ENCODE results near the gene RAPGEF3.

The RAPGEF3 gene

GRCh38 chr12:47763481-47764346 is 5.0 kb upstream of the RAPGEF3 start:
- no peak for DNase-seq (ENCODE audit: extremely low spot score, insufficient read length, low read depth)

GRCh38 chr12:47762850-47763465 is 4.3 kb upstream of the RAPGEF3 start:
- DNase-seq (ENCODE audit: extremely low spot score, insufficient read length, low read depth) (no peak), FAIRE-seq (no peak)

More at GRCh38 chr12:47763481-47764346, 5.0 kb upstream of the RAPGEF3 start:
- no peak for FAIRE-seq

- FAIRE-seq (no peak), DNase-seq (ENCODE audit: extremely low spot score, insufficient read length, low read depth) (no peak)
These were observed 171 bp downstream of the RAPGEF3 start for GRCh38 chr12:47758584-47758833.

GRCh38 chr12:47757840-47758583 is 668 bp downstream of the RAPGEF3 start:
- FAIRE-seq = no peak
- DNase-seq (ENCODE audit: extremely low spot score, insufficient read length, low read depth) = no peak

GRCh38 chr12:47757364-47757839 is 1.3 kb downstream of the RAPGEF3 start:
- no peak for DNase-seq (ENCODE audit: extremely low spot score, insufficient read length, low read depth)
- no peak for FAIRE-seq

- peak; percentile 94 for FAIRE-seq
- no peak for DNase-seq (ENCODE audit: extremely low spot score, insufficient read length, low read depth)
These were observed 2.8 kb downstream of the RAPGEF3 start for GRCh38 chr12:47755655-47756562.

GRCh38 chr12:47754881-47755280 is 3.8 kb downstream of the RAPGEF3 start:
- DNase-seq (ENCODE audit: extremely low spot score, insufficient read length, low read depth) (no peak), FAIRE-seq (no peak)

- DNase-seq (ENCODE audit: extremely low spot score, insufficient read length, low read depth) = no peak
- no peak for FAIRE-seq
These were observed 4.6 kb downstream of the RAPGEF3 start for GRCh38 chr12:47754126-47754525.

- DNase-seq (ENCODE audit: extremely low spot score, insufficient read length, low read depth) = no peak
- peak; percentile 48 for FAIRE-seq
These were observed 5.4 kb downstream of the RAPGEF3 start for GRCh38 chr12:47753021-47754001.

GRCh38 chr12:47752552-47752951 is 6.1 kb downstream of the RAPGEF3 start:
- no peak for FAIRE-seq
- DNase-seq (ENCODE audit: extremely low spot score, insufficient read length, low read depth) = no peak

GRCh38 chr12:47752121-47752520 is 6.6 kb downstream of the RAPGEF3 start:
- FAIRE-seq (no peak), DNase-seq (ENCODE audit: extremely low spot score, insufficient read length, low read depth) (no peak)

- FAIRE-seq (no peak), DNase-seq (ENCODE audit: extremely low spot score, insufficient read length, low read depth) (no peak)
These were observed 7.1 kb downstream of the RAPGEF3 start for GRCh38 chr12:47751561-47751960.

- no peak for DNase-seq (ENCODE audit: extremely low spot score, insufficient read length, low read depth)
- FAIRE-seq = no peak
These were observed 7.7 kb downstream of the RAPGEF3 start for GRCh38 chr12:47750916-47751470.

- no peak for DNase-seq (ENCODE audit: extremely low spot score, insufficient read length, low read depth)
- no peak for FAIRE-seq
These were observed 8.4 kb downstream of the RAPGEF3 start for GRCh38 chr12:47750229-47750798.

- FAIRE-seq (no peak), DNase-seq (ENCODE audit: extremely low spot score, insufficient read length, low read depth) (no peak)
These were observed 9.8 kb downstream of the RAPGEF3 start for GRCh38 chr12:47748899-47749298.

- FAIRE-seq = no peak
- DNase-seq (ENCODE audit: extremely low spot score, insufficient read length, low read depth) = no peak
These were observed 10.2 kb downstream of the RAPGEF3 start for GRCh38 chr12:47748507-47748828.

GRCh38 chr12:47747596-47748506 is 10.8 kb downstream of the RAPGEF3 start:
- FAIRE-seq (no peak), DNase-seq (ENCODE audit: extremely low spot score, insufficient read length, low read depth) (no peak)

Measured in GM18507 (cell line).